ENCODE results near the gene NPAS3.

DNA sequence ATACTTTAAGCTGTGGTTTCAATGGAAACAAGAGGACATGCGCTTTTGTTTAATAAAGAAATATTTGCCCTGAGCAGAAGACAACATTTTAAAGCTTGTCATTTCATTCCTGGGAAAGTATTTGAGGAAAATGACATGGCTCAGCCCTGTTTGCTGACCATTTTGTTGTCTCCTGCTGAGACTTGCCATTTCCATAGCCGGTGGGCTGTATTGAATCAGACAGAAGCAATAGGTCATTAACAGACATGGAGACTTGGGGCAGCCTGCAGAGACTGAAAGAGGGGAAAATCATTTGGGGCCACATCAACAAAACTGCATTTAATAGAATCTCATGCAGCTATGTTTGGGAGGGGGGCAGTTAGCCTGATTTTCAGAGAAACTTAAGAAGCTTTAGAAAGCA lies 443.0 kb downstream of the NPAS3 start:
- TF ChIP-seq, protein P1, sequence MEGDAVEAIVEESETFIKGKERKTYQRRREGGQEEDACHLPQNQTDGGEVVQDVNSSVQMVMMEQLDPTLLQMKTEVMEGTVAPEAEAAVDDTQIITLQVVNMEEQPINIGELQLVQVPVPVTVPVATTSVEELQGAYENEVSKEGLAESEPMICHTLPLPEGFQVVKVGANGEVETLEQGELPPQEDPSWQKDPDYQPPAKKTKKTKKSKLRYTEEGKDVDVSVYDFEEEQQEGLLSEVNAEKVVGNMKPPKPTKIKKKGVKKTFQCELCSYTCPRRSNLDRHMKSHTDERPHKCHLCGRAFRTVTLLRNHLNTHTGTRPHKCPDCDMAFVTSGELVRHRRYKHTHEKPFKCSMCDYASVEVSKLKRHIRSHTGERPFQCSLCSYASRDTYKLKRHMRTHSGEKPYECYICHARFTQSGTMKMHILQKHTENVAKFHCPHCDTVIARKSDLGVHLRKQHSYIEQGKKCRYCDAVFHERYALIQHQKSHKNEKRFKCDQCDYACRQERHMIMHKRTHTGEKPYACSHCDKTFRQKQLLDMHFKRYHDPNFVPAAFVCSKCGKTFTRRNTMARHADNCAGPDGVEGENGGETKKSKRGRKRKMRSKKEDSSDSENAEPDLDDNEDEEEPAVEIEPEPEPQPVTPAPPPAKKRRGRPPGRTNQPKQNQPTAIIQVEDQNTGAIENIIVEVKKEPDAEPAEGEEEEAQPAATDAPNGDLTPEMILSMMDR (IDR thresholded peaks at IDR 0.05), result no peak
- TF ChIP-seq POLR2A (IDR thresholded peaks at IDR 0.05) (no peak), POLR2AphosphoS5 (IDR thresholded peaks at IDR 0.05) (no peak)
